Activated CD4-positive, alpha-beta T cell treated with anti-CD3 and anti-CD28 coated beads for 4 hours (primary cell): ENCODE results near the gene HIRA.
"Not testable (repeated sequence)": the region's sequence is repeated elsewhere in the genome, so short reads cannot be mapped to it uniquely, and the experiment has no call there.

ENCODE experiments used
- DNase-seq, 2 donors: peaks; one replicate each; pipeline ENCODE4 v3.0.0-alpha.2; 2020

Gene HIRA

DNA sequence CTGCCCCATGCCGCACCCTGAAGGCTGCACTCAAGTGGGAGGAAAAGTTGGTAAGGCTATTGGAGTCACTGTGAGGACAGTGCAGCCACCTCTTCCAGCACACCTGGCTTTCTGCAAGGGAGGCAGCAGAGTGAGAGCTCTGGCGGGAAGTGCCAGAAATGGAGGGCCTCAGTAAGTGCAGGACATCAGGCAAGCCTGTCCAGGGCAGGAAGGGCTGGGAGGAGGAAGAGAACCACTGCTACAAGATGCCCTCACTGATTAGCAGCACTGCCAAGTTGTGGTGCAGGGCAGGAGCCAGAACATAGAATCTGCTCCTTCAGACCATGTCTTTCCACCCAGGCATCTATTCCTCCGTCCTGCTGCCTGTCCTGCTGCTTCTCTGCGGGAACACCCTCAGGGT lies 78.8 kb downstream of the HIRA start:
- no peak for DNase-seq

DNA sequence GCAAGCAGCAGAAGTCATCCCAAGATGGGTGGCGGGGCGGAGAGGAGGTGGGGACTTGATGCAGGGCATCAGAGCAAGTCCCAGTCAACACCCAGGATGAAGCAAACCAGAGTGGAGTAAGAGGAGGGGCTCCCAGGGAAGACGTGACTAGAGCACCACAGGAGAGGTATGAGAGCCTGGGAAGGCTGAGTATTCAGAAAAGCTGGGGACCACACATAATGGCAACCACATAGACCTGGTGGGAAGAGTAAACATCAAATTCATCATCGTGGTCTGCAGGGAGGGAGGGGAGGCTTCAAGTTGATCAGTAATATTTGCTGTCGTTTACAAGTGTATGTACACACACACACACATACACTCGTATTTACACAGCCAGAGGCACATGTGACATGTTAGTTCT lies 79.3 kb downstream of the HIRA start:
- no peak for DNase-seq

DNA sequence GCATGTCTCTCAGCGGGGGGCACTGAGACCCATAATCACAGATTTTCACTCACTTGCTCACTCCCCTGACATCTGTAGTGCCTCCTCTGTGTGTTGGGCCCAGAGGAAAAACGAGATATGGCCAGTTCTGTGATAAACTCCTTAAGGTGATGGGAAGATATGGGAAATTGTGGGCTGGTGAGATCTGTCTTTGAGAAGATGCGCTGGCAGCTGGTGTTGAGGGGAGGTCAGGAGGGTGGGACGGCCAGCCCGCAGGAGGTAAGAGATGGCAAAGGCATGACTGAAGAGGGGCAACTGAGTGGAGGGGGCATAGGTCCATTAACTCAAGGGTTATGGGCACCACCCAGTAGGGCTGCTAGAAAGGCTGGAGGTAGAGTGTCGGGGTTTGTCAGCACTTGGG lies 79.9 kb downstream of the HIRA start:
- DNase-seq: no peak

DNA sequence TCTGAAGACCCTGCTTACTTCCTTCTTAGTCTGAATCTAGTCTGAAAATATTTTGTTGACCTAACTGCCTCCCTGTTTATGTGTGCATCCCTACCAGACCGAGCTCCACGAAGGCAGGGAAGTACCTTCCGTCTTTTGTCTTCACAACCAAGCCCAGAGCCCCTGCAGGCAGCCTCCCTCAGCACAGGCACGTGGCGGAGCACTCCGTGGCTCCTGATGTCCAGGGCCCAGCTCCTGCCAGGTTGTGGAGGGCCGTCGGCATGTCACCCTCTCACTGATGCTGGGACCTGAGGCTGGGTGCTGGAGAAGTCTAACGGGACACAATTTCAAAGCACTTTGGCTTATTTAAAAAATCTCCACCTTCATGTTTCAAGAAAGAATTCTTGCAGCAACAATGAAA lies 80.6 kb downstream of the HIRA start:
- no peak for DNase-seq

DNA sequence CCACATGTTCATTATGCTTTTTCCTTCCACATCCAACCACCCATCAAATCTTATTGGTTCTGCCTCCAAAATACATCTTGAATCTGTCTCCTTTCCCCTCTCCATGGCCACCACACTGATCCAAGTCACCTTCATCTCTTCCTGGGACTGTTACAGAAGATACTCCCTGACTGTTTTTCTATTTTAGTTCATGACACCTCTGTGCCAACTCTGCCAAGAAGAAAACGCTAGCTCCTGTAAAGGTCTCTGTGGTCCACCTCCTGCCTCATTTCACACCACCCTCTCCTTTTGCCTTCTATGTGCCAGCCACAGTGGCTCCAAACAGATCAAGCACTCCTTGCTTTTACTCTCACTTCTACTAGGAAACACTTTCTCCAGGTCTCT lies 81.1 kb downstream of the HIRA start:
- DNase-seq: no peak

DNA sequence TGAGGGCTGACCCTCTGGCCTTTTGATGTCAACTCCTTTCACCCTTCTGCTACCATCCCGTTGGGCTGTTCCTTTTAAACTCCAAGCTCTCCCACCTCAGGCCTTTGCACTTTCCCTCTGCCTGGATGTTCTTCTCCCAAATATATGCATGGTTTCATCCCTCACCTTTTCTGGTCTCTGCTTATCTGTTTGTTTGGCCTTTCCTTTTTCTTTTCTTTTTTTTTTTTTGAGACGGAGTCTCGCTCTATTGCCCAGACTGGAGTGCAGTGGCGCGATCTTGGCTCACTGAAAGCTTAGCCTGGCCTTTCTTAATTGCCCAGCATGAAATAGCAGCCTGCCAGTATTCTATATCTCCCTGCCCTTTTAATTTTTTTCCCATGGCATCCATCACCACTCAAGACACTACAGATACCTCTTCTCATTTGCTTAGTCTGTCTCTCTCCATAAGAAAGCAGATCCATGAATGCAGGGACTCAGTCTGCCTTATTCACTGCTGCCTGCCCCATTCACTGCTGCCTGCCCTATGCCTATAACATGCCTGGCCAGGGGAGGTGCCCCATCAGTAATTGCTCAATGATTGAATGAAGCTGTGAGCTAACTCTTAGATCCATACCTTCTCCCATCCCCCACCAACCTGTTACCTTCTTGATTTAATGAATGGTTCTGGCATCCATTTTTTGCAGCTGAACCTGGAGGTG lies 81.6 kb downstream of the HIRA start:
- DNase-seq: no peak

DNA sequence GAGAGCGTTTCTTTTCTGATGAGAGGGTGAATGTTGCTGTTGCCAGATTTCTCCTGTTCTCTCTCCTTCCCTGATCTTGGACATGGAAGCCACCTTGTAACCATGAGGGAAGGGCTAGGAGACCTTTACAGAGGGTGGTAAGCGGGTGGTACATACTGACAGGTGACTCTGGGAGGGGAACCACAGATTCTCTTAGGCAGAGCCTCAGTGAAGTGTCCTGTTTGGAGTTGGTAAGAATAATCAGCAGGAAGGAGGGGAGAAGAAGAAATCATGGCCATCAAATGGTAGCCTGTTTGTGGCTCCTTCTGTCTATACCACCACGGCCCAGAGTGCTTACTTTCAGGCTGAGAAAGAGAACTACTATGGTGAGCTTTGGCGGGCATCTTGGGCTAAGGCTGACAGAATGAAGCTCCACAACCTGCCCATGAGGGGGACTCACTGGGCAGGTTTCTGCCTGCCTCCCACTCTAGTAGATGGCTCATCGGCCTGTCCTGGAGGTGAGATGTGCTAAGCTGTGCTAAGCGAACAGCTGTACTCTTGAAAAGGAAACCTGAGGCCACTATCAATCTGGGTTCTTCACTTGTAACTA lies 84.8 kb downstream of the HIRA start:
- DNase-seq: no peak

DNA sequence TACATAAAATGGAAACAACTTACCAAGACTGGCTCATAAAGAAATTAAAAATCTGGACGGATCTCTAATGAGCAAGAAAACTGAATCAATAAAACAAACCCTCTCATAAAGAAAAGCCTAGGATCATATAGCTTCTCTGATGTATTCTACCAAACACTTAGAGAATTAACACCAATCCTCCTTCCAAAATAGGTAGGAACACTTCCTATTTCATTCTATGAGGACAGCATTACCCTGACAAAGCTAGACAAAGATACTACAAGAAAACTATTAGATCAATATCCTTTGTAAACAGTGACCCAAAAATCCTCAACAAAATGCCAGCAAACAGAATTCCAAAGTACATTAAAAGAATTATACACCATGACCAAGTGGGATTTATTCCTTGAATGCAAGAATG lies 87.1 kb downstream of the HIRA start:
- no peak for DNase-seq

DNA sequence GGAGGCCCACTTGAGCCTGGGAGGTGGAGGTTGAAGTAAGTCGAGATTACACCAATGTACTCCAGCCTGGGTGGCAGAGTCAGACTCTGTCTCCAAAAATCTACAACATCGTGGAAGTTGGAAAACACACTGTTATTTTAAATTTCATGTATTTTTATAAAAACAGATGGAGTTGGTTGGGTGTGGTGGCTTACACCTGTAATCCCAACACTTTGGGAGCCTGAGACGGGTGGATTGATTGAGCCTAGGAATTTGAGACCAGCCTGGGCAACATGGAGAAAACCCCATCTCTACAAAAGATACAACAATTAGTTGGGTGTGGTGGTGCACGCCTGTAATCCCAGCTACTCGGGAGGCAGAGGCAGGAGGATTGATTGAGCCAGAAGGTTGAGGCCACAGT lies 88.1 kb downstream of the HIRA start:
- DNase-seq: no peak

DNA sequence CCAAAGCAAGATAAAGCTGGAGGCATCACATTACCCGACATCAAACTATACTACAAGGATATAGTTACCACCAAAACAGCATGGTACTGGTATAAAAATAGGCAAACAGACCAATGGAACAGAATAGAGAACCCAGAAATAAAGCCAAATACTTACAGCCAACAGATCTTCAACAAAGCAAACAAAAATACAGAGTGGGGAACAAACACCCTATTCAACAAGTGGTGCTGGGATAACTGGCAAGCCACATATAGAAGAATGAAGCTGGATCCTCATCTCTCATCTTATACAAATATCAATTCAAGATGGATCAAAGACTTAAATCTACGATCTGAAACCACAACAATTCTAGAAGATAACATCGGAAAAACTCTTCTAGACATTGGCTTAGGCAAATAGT lies 90.0 kb downstream of the HIRA start:
- no peak for DNase-seq

DNA sequence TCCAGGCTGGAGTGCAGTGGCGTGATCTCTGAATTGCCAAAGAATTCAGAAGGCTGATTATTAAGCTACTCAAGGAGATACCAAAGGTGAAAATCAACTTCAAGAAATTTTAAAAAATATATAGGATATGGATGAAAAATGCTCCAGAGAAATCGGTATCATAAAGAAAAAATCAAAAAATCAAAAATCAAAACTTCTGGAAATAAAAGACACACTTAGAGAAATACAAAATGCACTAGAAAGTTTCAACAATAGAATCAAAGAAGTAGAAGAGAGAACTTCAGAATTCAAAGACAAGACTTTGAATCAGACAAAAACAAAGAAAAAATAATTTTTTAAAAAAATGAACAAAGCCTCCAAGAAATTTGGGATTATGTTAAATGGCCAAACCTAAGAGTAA lies 94.4 kb downstream of the HIRA start:
- no peak for DNase-seq

DNA sequence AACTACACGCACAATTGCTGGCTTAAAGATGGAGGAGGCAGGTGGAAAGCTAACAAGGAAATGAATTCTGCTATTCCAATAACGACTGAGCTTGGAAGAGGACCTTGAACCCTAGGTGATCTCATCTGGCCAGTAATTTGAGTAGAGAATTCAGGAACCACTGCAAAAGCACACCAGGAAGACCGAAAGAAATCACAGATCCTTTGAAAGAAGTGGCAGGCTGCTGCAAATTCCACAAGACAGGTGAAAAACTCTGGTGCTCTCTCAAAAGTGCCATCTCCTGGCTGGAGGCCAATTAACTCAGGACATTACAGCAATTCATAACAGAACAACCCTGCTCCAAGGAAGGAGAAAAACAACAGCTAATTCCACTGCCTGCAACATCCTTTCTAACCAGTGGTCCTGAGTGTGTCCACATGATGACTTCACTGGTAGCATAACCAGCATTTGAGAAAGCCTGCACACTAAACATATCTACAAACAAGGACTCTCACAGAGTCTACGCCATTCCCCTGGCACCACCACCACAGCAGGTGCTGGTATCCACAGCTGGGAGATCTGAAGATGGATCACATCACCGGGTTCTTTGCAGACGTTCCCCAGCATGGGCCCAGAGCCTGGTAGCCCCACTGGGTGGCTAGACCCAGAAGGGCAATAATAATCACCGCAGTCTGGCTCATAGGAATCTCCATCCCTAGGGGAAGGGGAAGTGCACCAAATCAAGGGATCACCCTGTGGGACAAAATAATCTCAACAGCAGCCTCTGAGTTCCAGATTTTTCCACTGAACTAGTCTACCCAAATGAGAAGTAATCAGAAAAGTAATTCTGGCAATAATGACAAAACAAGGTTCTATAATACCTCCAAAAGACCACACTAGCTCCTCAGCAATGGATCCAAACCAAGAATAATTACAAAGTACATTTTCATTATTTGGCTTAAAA lies 95.1 kb downstream of the HIRA start:
- DNase-seq: no peak

DNA sequence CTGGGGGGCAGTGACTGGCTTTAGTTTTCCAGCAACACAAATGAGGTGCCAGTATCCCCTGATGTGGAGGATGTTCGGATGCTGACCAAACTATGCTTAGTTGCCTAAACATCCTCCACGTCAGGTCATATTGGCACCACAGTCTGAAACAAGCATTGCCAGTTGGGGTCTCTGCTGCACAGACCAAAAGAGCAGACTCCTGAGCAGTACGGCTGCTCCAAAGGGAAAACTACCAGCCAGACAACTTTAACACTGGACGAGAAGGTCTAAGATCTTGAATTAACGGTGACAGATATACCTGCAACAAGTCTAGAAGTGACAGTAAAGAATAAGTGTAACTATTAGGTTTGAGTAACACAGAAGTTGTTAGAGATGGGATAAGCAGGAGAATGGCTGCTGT lies 99.6 kb downstream of the HIRA start:
- DNase-seq: no peak

DNA sequence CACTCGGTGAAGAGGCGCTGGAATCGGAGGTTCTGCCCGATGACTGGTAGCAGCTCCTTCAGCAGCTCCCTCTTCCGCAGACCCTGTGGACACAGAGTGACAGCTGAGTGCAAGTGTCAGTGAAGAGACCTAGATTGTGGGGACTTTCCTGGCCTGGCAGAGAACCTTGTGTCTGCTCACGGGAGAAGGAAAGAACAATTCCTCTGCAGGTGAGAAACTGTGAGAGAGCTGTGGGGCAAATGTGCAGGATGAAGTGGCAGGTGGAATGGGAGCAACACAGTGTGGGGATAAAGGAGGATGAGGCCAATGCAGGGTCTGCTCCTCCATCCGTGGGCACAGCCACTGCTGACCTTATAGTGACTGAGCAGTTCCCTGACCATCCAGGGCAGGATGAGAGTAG lies 100.1 kb downstream of the HIRA start:
- no peak for DNase-seq

DNA sequence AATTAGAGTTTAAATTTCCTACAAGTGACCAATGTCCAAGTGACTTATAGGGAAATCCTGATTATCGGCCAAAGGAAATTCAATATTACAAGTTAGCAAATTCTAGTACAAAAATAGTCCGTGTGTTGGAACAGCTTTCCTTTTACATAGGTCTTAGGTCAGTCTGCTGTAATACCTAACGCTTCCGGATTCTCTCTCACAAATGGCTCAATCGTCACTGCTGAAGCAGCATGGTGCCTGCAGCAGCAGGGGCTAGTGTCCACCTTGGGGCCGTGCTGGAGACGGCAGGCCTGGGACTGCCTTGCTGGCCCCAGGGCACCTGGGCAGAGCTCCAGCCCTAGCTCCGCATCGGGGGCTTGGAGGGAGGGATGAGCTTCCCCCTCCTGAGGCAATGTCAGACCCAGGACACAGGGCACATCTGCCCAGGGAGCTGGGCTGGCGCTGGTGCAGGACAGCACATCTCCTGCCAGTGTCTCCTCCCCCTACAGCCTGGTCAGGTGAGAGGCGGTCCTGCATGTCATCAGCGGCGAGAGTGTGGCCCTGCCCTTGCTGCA lies 100.6 kb downstream of the HIRA start:
- DNase-seq: no peak

DNA sequence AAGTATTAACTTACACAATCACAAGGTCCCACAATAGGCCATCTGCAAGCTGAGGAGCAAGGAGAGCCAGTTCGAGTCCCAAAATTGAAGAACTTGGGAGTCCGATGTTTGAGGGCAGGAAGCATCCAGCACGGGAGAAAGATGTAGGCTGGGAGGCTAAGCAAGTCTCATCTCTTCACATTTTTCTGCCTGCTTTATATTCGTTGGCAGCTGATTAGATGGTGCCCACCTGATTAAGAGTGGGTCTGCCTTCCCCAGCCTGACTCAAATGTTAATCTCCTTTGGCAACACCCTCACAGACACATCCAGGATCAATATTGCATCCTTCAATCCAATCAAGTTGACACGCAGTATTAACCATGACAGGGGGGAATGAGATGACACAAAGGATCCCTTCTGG lies 101.3 kb downstream of the HIRA start:
- not testable (repeated sequence) for DNase-seq

DNA sequence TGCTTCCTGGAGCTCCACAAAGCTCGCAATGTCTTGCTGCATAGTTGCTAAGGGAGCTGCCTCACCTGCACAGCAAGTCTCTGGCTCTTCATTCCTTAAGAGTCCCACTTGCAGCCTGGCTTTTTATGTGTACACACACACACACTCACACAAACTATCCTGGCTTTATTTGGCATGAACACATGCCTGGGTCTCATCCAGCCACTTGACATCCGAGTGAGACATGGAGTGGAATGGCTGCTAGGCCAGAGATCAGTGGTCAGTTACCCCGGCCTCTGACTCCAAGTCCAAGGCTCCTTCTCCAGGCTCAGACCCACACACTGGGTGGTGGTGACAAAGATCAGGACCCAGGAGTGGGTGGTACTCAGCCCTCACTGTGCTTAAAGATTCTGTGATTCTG lies 102.1 kb downstream of the HIRA start:
- DNase-seq: no peak

DNA sequence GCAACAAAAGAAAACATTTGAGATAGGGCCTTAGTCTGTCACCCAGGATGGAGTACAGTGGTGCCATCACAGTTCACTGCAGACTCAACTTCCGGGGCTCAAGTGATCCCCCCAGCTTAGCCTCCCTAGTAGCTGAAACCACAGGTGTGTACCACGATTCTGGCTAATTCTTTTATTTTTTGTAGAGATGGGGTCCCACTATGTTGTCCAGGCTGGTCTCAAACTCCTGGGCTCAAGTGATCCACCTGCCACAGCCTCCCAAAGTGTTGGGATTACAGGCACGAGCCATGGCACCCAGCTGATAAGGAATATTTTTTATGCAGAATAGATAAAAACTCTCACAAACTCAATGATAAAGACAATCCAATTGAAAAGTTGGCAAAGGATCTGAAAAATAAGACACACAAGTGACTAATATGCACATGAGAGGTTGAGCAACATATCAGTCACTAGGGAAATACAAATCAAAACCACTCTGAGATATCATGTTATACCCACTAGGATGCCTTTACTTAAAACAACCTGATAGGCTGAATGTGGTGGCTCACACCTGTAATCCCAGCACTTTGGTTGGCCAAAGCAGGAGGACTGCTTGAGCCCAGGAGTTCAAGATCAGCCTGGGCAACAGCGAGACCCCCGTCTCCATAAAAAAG lies 106.1 kb downstream of the HIRA start:
- no peak for DNase-seq

DNA sequence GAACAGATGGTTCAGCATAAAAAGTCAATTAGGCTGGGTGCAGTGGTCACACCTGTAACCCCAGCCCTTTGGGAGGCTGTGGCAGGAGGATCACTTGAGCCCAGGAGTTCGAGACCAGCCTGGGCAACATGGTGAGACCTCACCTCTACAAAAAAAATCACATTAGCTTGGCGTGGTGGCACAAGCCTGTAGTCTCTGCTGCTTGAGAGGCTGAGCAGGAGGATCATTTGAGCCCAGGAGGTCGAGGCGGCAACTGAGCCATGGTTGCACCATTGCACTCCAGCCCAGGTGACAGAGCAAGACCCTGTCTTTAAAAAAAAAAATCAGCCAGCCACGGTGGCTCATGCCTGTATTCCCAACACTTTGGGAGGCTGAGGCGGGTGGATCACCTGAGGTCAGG lies 108.1 kb downstream of the HIRA start:
- not testable (repeated sequence) for DNase-seq

DNA sequence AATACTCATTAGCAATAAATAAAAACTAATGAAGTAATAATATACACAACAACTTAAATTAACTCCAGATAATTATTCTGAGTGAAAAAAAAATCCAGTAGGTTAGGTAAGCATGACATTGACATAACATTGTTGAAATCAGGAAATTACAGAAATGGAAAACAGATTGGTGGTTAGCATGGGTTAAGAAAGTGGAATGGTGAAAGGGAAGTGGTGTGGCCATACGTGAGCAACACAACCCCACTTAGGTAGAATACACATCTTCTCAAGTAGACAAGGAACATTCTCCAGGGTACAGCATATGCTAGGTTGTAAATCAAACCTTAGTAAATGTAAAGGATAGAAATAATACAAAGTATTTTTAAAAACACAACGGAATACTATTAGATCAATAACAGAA lies 109.8 kb downstream of the HIRA start:
- DNase-seq: no peak

DNA sequence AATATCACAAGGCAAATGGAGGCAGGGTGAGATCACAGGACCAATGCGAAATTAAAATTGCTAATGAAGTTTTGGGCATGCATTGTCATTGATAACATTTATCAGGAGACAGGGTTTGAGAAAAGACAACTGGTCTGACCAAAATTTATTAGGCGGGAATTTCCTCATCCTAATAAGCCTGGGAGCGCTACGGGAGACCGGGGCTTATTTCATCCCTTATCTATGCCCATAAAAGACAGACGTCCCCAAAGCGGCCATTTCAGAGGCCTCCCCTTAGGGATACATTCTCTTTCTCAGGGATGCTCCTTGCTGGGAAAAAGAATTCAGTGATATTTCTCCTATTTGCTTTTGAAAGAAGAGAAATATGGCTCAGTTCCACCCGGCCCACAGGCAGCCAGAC lies 111.4 kb downstream of the HIRA start:
- not testable (repeated sequence) for DNase-seq

DNA sequence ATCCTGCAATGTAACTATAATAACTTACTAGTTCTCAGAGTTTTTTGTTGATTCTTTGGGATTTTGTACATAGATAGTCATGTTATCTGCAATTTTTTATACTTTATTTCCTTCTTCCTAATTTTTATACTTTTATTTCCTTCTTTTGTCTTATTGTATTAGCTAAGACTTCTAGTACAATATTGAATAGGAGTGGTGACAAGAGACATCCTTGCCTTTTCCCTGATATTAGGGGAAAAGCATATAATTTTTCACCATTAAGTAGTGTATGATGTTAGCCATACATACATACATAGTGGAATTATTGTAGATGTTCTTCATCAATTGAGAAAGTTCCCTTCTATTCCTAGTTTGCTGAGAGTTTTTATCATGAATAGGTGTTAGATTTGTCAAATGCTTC lies 112.3 kb downstream of the HIRA start:
- no peak for DNase-seq

DNA sequence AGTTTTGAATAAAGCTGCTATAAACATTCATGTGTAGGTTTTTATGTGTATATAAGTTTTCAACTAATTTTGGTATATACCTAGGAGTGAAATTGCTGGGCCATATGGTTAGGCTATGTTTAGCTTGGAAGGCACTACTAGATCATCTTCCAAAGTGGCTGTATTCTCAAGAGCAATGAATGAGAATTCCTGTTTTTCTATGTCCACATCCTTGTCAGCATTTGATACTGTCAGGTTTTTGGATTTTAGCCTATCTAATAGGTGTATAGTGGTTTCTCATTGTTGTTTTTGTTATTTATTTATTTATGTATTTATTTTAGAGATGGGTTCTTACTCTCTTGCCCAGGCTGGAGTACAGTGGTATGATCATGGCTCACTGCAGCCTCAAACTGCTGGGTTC lies 113.7 kb downstream of the HIRA start:
- DNase-seq: no peak
